HepG2 (cell line): ENCODE measurements around the gene STAG3. TPM values are rescaled to one million over a fixed set of nuclear protein-coding genes. Genes with fewer than 3 reads are reported as not detected.
A peak's percentile ranks its signal among the peaks of the same experiment; 100 is the strongest.

Experiments
- ATAC-seq: fragments of 200-7000 bp; cut with Tn5 transposase; 3 replicates; pipeline ENCODE4 v1.9.1; 2020; ENCODE audit warnings: mild to moderate bottlenecking, moderate library complexity
- BruUV-seq: library from RNA; stranded (reverse); fragments of 400-500 nt; replicated peaks from 2 replicates; lab custom pipeline; 2021; lab: Mats Ljungman, UMichigan
- CTCF ChIA-PET: fragments of 300-600 bp; formaldehyde crosslinking; extraction: SDS; loops from one replicate; lab custom pipeline; 2021; ENCODE audit warnings: low total read pairs, inconsistent platforms, low intra/inter-chr PET ratio; lab: Yijun Ruan, JAX
- POLR2A ChIA-PET: fragments of 350-600 bp; sonication (Branson Sonifier 250); formaldehyde crosslinking; loops from one replicate; lab custom pipeline; 2020; ENCODE audit warnings: antibody characterized with exemption, inconsistent platforms; lab: Yijun Ruan, JAX
- DNase-seq: peaks from one replicate; pipeline ENCODE4 v3.0.0-alpha.2; 2015; ENCODE audit warnings: low spot score
- FAIRE-seq: peaks from 3 replicates; lab custom pipeline; 2011; peaks lifted over from hg19 to GRCh38; lab: Jason Lieb, UNC
- H2AFZ ChIP-seq: one replicate; pipeline ENCODE4 v1.6.1; 2011; ENCODE audit warnings: low read length, inconsistent platforms
- H3K27ac ChIP-seq: fragments of 300-600 bp; 3 replicates; pipeline ENCODE4 v1.8.0; 2011; ENCODE audit warnings: mixed run types, mild to moderate bottlenecking, mixed read lengths, low read length, inconsistent platforms; ENCODE audit not compliant: insufficient read depth; ENCODE audit errors: extremely low read length
- H3K27me3 ChIP-seq, 2 experiments: fragments of 200-600 bp in 1 of 2; 2 replicates in 1 of 2; 3 replicates in 1 of 2; pipeline versions ENCODE4 v1.6.0 to v1.8.0; 2011; ENCODE audit warnings: low read length in 2 of 2, mild to moderate bottlenecking in 2 of 2, moderate library complexity in 2 of 2, inconsistent platforms in 1 of 2; ENCODE audit not compliant: insufficient read depth in 2 of 2, control insufficient read depth in 1 of 2
- H3K36me3 ChIP-seq, 2 experiments: fragments of 200-600 bp in 1 of 2; replicated peaks in 1 of 2; 2 replicates in 1 of 2; 3 replicates in 1 of 2; pipeline versions ENCODE4 v1.5.1 to v1.8.0; 2011; ENCODE audit warnings: low read length in 2 of 2, inconsistent platforms in 1 of 2; ENCODE audit not compliant: insufficient read depth in 2 of 2, control insufficient read depth in 1 of 2
- H3K4me1 ChIP-seq: 2 replicates; pipeline ENCODE4 v1.5.1; 2012; ENCODE audit warnings: low read length, inconsistent platforms; ENCODE audit not compliant: insufficient read depth
- H3K4me2 ChIP-seq: 2 replicates; pipeline ENCODE4 v1.6.0; 2011; ENCODE audit warnings: low read depth, low read length, inconsistent platforms
- H3K4me3 ChIP-seq, 3 experiments: fragments of 200-600 bp in 1 of 3; sonication (generic), shearing (Covaris generic) in 1 of 3; replicated peaks in 1 of 3; 2 replicates each; pipeline ENCODE4 v1.5.1; 2011 to 2016; ENCODE audit warnings: low read length in 3 of 3, inconsistent platforms in 2 of 3, low read depth in 2 of 3, mild to moderate bottlenecking in 2 of 3, control low read depth in 1 of 3, mixed read lengths in 1 of 3; ENCODE audit not compliant: insufficient read depth in 1 of 3
- H3K79me2 ChIP-seq: one replicate; pipeline ENCODE4 v1.6.1; 2011; ENCODE audit warnings: low read length, inconsistent platforms; ENCODE audit not compliant: insufficient read depth
- H3K9ac ChIP-seq: 2 replicates; pipeline ENCODE4 v1.6.0; 2011; ENCODE audit warnings: mild to moderate bottlenecking, low read depth, low read length, inconsistent platforms; ENCODE audit not compliant: insufficient read depth
- H3K9me3 ChIP-seq: 2 replicates; pipeline ENCODE4 v1.5.1; 2012; ENCODE audit warnings: mild to moderate bottlenecking, low read length
- H4K20me1 ChIP-seq: 2 replicates; pipeline ENCODE4 v1.6.0; 2011; ENCODE audit warnings: inconsistent platforms, mild to moderate bottlenecking, low read length, moderate library complexity; ENCODE audit not compliant: insufficient read depth
- AGO2 ChIP-seq: fragments of 200-400 bp; formaldehyde crosslinking; optimal IDR thresholded peaks from 2 replicates; pipeline ENCODE3; 2017; ENCODE audit warnings: mild to moderate bottlenecking, low read depth, low read length, moderate library complexity
- ATF7-NPFF ChIP-seq: sonication (generic); formaldehyde crosslinking; IDR thresholded peaks from 2 replicates; pipeline ENCODE4 v1.8.1; 2023; ENCODE audit warnings: mild to moderate bottlenecking, low read depth, missing genetic modification reagents, moderate library complexity
- POLR2A ChIP-seq, 2 experiments: IDR thresholded peaks; 2 replicates each; pipeline ENCODE4 v1.6.1; 2011; ENCODE audit warnings: low read depth in 2 of 2, low read length in 2 of 2, mild to moderate bottlenecking in 1 of 2, moderate library complexity in 1 of 2; ENCODE audit not compliant: insufficient read depth in 1 of 2
- PRDM15 ChIP-seq: sonication (generic); formaldehyde crosslinking; IDR thresholded peaks from 2 replicates; pipeline ENCODE4 v1.4.0; 2020; ENCODE audit warnings: missing genetic modification reagents
- RBFOX2 ChIP-seq: fragments of 200-400 bp; formaldehyde crosslinking; IDR thresholded peaks from 2 replicates; pipeline ENCODE4 v1.6.1; 2017; ENCODE audit warnings: low read depth, mild to moderate bottlenecking, low read length
- SAP130 ChIP-seq: IDR thresholded peaks from 2 replicates; pipeline ENCODE4 v1.6.1; 2016; ENCODE audit warnings: low read depth
- WGBS: methylation state at CpG from one replicate; pipeline ENCODE4 v1.1.6; 2017; ENCODE audit warnings: low lambda C conversion rate; 5-methylcytosine and 5-hydroxymethylcytosine counted together
- in situ Hi-C: cut with HindIII; loops from 2 replicates; pipeline ENCODE4 v1.10.0; 2017; ENCODE audit warnings: low pct_unique_long_range_greater_than_20kb; ENCODE audit not compliant: extremely low pct_ligation_motif_present
- intact Hi-C: fragments of 100-400 bp; cut with micrococcal nuclease; formaldehyde crosslinking; loops from one replicate; pipeline ENCODE4 v1.10.0; 2022; ENCODE audit not compliant: unreplicated experiment
- polyA plus RNA-seq, 8 experiments: library from polyadenylated mRNA; depleted of rRNA in 3 of 8; stranded (reverse) in 7 of 8; unstranded in 1 of 8; fragments of >200 nt; fragmentation: Illumina TruSeq in 4 of 8; extraction: Trizol in 4 of 8; gene quantifications; 2 replicates each; pipeline versions ENCODE4 v1.2.1 to v1.2.3, GENCODE V29; 2011 to 2016; ENCODE audit warnings: low read depth in 4 of 8, missing spikeins in 1 of 8, mixed read lengths in 1 of 8; ENCODE audit not compliant: insufficient read depth in 1 of 8
- total RNA-seq, 5 experiments: library from RNA; depleted of rRNA; stranded (reverse); fragments of >200 nt; fragmentation: Illumina TruSeq; extraction: Trizol; gene quantifications; 2 replicates each; pipeline ENCODE4 v1.2.3, GENCODE V29; 2016; ENCODE audit warnings: low read depth in 1 of 5
- TF ChIP-seq, protein P1 (sequence below): sonication (generic); formaldehyde crosslinking; IDR thresholded peaks from 2 replicates; pipeline ENCODE4 v1.5.1; 2020; ENCODE audit warnings: mild to moderate bottlenecking, missing genetic modification reagents, moderate library complexity
- TF ChIP-seq, protein P2 (sequence below): sonication (generic); formaldehyde crosslinking; IDR thresholded peaks from 2 replicates; pipeline ENCODE4 v1.5.0; 2020; ENCODE audit warnings: mild to moderate bottlenecking, missing genetic modification reagents

STAG3 gene
- total and polyA plus RNA-seq, 2 of the 13 experiments (the other 11 are each of a cell fraction or from before 2014, with no cell fraction given), result 0.09 to 0.33 TPM

DNA sequence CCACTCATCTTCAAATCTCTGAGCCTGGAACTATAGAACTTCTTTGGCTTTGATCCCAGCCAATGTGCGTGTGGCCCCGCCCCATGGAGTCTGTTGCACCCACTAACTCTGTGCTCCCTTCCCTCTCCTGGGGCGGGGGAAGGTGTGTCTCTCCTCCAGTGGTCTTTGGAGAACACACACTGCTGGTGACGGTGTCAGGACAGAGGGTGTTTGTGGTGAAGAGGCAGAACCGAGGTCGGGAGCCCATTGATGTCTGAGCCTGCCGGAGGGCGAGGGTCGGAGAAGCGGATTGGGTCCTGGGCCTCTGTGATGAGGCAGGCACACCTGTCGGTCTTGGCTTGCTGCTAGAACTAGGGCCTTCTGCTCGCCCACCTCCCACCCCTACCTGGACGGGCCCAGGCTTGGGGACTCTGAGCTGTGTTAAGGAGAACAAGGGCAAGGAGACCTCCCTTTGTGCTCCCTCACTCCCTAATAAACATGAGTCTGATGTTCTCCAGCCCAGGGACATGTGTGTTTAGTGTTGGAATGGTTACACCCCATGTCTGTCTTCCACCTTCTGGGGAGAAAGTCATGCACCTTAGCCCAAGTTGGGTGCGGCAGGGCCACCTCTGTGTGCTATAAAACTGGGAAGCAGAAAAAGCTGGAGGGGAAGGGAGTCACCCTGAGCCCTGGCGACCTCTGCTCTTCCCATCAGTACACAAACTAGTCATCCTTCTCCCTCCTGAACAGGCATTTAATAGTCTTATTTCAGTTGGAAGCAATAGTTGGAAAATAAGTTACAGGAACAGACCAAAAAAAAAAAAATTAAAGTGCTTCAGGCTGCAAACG is 23.8 kb upstream of the STAG3 start:
- POLR2A ChIA-PET, result no interaction called here
- FAIRE-seq, result no peak
- in situ Hi-C loops, result no loop called here

More for the DNA sequence above, 23.8 kb upstream of the STAG3 start:
- ATAC-seq (no peak), DNase-seq (no peak)
- Histone ChIP-seq H3K9me3 (no peaks in the 10 kb centered on the region), H3K4me2 (no peak overlapping the region), H3K4me1 (peaks cover 73% of the 10 kb centered on the region), H4K20me1 (peaks cover 6% of the 10 kb centered on the region; the same call in 1 of the 2 replicates), H3K36me3 (peaks cover 6 to 24% of the 10 kb centered on the region in 2 experiments), H3K9ac (no peak overlapping the region), H2AFZ (no peak overlapping the region), H3K27me3 (no peaks in the 10 kb centered on the region), H3K4me3 (no peak overlapping the region), H3K79me2 (peaks cover 15% of the 10 kb centered on the region), H3K27ac (peak overlapping the region; percentile 23)
- TF ChIP-seq PRDM15 (CRISPR knock-in tag) (peak; percentile 33; the same call in 1 of the 2 replicates), SAP130 (CRISPR knock-in tag) (peak; percentile 10; the same call in 1 of the 2 replicates), AGO2 (peak; percentile 61), ATF7-NPFF (no peak), POLR2A (IDR thresholded peaks at IDR 0.05; ENCODE audit: insufficient read depth in 1 of 2, low read depth in 2 of 2, low read length in 2 of 2) (peak in 1 of 2 experiments; percentile 39; a peak in 2 of 4 replicates), RBFOX2 (peak; percentile 20)
- TF ChIP-seq, protein P1, sequence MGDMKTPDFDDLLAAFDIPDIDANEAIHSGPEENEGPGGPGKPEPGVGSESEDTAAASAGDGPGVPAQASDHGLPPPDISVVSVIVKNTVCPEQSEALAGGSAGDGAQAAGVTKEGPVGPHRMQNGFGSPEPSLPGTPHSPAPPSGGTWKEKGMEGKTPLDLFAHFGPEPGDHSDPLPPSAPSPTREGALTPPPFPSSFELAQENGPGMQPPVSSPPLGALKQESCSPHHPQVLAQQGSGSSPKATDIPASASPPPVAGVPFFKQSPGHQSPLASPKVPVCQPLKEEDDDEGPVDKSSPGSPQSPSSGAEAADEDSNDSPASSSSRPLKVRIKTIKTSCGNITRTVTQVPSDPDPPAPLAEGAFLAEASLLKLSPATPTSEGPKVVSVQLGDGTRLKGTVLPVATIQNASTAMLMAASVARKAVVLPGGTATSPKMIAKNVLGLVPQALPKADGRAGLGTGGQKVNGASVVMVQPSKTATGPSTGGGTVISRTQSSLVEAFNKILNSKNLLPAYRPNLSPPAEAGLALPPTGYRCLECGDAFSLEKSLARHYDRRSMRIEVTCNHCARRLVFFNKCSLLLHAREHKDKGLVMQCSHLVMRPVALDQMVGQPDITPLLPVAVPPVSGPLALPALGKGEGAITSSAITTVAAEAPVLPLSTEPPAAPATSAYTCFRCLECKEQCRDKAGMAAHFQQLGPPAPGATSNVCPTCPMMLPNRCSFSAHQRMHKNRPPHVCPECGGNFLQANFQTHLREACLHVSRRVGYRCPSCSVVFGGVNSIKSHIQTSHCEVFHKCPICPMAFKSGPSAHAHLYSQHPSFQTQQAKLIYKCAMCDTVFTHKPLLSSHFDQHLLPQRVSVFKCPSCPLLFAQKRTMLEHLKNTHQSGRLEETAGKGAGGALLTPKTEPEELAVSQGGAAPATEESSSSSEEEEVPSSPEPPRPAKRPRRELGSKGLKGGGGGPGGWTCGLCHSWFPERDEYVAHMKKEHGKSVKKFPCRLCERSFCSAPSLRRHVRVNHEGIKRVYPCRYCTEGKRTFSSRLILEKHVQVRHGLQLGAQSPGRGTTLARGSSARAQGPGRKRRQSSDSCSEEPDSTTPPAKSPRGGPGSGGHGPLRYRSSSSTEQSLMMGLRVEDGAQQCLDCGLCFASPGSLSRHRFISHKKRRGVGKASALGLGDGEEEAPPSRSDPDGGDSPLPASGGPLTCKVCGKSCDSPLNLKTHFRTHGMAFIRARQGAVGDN (CRISPR knock-in tag), result peak; percentile 19; the same call in 1 of the 2 replicates
- TF ChIP-seq, protein P2, sequence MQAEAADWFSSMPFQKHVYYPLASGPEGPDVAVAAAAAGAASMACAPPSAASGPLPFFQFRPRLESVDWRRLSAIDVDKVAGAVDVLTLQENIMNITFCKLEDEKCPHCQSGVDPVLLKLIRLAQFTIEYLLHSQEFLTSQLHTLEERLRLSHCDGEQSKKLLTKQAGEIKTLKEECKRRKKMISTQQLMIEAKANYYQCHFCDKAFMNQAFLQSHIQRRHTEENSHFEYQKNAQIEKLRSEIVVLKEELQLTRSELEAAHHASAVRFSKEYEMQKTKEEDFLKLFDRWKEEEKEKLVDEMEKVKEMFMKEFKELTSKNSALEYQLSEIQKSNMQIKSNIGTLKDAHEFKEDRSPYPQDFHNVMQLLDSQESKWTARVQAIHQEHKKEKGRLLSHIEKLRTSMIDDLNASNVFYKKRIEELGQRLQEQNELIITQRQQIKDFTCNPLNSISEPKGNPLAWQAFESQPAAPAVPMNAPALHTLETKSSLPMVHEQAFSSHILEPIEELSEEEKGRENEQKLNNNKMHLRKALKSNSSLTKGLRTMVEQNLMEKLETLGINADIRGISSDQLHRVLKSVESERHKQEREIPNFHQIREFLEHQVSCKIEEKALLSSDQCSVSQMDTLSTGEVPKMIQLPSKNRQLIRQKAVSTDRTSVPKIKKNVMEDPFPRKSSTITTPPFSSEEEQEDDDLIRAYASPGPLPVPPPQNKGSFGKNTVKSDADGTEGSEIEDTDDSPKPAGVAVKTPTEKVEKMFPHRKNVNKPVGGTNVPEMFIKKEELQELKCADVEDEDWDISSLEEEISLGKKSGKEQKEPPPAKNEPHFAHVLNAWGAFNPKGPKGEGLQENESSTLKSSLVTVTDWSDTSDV (CRISPR knock-in tag), result no peak
- intact Hi-C loops, result no loop called here
- 91% methylated on average over 16 of the region's 16 CpGs for WGBS
- CTCF ChIA-PET, result no interaction called here
- no TSS peak for BruUV-seq
